ENCODE data around the gene LDB2.

The LDB2 gene

GRCh38 chr4:16483540-16483939 is 414.9 kb downstream of the LDB2 start:
- no peak for DNase-seq (ENCODE audit: low spot score)

- DNase-seq (ENCODE audit: low spot score), result no peak
Measured at GRCh38 chr4:16480011-16480410, 418.4 kb downstream of the LDB2 start.

- DNase-seq (ENCODE audit: low spot score), result no peak
Measured at GRCh38 chr4:16472537-16472936, 425.9 kb downstream of the LDB2 start.

GRCh38 chr4:16467061-16467460 is 431.4 kb downstream of the LDB2 start:
- no peak for DNase-seq (ENCODE audit: low spot score)

- DNase-seq (ENCODE audit: low spot score), result no peak
Measured at GRCh38 chr4:16466581-16466980, 431.9 kb downstream of the LDB2 start.

- no peak for DNase-seq (ENCODE audit: low spot score)
Measured at GRCh38 chr4:16464651-16465050, 433.8 kb downstream of the LDB2 start.

GRCh38 chr4:16462656-16463055 is 435.8 kb downstream of the LDB2 start:
- no peak for DNase-seq (ENCODE audit: low spot score)

GRCh38 chr4:16461362-16461761 is 437.1 kb downstream of the LDB2 start:
- no peak for DNase-seq (ENCODE audit: low spot score)

GRCh38 chr4:16457944-16458343 is 440.5 kb downstream of the LDB2 start:
- no peak for DNase-seq (ENCODE audit: low spot score)

Data from hematopoietic multipotent progenitor cell treated with erythropoietin and hydrocortisone succinate and interleukin-3 and kit ligand, for 17 days (in vitro differentiated cells).